Stimulated activated CD4-positive, alpha-beta T cell treated with anti-CD3 and anti-CD28 coated beads, Interleukin-4, amount 100 ng/mL, for 4 hours (primary cell): ENCODE measurements around the gene PEG3.

Experiments used
- DNase-seq, 2 experiments: peaks; one replicate each; pipeline ENCODE4 v3.0.0-alpha.2; 2020

PEG3 gene

GRCh38 chr19:56806639-56807038 is 33.9 kb downstream of the PEG3 start:
- no peak for DNase-seq
